GM21529 (cell line): ENCODE data around the gene SLC39A10.
A peak's percentile ranks its signal among the peaks of the same experiment; 100 is the strongest.

Experiments used
- ATAC-seq: cut with Tn5 transposase; IDR thresholded peaks from one replicate; pipeline ENCODE4 v1.9.1; 2021; ENCODE audit not compliant: unreplicated experiment

Gene SLC39A10, protein sequence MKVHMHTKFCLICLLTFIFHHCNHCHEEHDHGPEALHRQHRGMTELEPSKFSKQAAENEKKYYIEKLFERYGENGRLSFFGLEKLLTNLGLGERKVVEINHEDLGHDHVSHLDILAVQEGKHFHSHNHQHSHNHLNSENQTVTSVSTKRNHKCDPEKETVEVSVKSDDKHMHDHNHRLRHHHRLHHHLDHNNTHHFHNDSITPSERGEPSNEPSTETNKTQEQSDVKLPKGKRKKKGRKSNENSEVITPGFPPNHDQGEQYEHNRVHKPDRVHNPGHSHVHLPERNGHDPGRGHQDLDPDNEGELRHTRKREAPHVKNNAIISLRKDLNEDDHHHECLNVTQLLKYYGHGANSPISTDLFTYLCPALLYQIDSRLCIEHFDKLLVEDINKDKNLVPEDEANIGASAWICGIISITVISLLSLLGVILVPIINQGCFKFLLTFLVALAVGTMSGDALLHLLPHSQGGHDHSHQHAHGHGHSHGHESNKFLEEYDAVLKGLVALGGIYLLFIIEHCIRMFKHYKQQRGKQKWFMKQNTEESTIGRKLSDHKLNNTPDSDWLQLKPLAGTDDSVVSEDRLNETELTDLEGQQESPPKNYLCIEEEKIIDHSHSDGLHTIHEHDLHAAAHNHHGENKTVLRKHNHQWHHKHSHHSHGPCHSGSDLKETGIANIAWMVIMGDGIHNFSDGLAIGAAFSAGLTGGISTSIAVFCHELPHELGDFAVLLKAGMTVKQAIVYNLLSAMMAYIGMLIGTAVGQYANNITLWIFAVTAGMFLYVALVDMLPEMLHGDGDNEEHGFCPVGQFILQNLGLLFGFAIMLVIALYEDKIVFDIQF

DNA sequence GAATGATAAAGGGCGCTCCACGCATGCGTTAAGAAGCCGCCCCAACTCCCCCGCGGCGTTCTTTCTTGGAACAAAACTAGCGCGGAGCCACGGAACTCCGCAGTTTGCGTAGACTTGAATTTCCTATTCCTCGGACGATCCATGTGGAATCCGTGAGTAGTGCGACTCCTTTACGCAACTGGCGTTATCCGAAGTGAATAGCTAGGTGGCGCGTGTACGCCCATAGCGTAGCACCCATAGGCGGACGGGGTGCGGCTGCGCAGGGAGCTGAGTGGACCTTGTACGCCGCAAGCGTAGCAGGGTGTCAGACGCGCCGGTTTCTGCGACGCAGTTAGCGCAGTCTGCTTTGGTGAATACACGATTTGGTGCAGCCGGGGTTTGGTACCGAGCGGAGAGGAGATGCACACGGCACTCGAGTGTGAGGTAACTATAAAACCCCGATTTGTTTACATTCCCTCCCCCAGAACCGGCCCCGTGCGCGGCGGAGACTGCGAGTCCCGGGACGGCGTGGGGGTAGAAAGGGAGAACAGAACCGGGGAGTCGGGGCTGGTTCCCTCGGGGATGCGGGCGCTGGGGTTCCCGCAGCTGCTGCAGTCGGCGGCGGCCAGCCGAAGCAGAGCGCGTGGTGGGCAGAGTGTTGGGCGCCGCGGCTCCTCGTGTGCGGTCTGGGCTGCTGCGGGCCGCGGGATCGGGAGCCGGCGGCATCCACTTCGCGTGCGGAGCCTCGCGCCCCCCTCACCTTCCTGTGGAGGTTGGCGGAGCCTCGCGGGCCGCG is at the start of gene SLC39A10:
Gene SLC39A10 (plus strand): TSS at position 368 of the 775 bp plus-strand sequence. CDS start 22,817 bp downstream, outside the sequence.
- peak; percentile 71 for ATAC-seq

DNA sequence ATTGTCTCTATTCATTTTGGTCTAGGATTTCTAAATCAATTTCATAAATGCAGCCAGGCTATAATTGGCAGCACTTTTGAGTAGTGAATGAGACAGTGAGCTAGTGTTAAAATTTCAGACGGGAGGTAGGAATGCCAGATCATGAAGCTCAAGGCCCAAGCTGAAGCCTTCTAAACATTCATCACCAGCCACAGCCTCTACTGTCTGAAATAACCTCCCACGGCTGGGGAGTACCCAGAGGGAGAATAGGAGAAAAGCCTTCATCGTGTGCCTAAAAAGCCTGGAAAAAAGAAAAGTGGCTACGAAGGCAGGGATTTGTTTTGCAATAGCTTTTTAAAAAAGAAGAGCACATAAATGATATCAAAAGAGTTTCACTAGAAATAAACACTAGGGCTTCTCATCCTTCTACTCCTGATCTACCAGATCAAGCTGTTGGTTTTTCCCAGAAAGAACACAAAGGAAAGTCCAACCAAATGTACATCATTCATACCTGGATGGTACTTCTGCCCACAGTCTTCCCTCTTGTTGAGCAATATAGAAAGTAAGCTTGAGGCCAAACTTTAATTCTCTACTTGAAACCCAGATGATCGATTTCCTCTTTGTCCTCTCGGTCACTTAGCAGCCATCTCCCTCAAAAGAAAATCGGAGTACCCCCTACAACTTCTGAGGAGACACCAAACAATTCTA is 48.1 kb upstream of the SLC39A10 start:
- ATAC-seq: no peak

DNA sequence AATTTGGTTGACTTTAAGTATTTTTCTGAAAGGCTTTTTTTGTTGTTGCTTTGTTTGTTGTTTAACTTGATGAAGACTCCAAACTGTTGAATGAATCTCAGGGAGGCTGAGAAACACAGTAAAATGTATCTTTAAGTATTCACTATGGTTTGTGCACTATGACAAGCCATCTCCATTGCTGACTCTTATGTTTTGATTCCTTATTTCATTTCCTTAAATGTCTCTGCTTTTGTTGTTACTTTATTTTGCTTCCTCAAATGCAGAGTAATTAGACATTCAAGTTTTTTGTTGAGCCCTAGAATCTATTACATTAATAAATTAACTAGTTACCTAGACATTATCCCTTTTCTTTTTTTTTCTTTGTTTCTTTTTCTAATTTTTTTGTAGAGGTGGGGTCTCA is 46.3 kb upstream of the SLC39A10 start:
- ATAC-seq: no peak

DNA sequence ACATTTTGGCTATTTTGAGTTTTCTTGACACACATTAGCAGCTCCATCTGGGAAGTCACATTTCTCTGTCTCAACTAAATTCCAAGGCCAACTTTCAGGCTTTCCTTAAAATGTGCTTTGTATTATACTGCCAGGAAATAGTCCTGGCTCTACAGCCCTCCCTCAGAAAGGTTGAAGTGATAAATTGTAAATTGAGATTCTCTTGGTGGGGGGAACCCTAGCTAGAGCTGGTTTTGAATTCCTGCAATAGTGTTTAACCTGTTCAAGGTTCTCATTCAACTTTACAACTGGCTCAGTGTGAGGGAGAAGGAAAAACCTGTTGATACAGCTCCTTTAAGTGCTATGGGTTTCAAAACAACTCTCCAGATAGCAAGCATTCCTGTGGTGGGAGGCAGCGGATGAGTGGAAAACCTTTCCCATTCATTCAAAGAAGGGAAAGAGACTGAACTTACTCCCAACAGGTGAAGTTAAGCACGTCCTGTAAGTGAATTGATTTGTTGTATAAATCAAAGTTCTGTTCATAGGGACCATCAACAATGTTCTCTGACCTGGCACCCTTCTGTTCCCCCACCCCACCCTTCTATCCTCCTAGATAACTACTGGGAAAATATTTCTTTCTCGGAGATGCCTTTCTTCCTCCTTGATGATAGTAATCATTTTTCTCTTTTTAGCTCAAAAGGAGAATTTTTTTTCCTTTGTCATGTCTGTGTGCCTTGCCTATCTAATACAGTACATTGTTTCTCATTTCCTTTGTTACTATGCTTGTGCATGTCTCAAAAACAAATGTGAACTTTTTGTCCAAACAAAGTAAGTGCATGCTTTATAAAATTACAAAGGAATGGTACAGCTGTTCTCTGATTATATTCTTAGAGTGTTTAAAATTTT is 44.2 kb upstream of the SLC39A10 start:
- ATAC-seq: no peak

DNA sequence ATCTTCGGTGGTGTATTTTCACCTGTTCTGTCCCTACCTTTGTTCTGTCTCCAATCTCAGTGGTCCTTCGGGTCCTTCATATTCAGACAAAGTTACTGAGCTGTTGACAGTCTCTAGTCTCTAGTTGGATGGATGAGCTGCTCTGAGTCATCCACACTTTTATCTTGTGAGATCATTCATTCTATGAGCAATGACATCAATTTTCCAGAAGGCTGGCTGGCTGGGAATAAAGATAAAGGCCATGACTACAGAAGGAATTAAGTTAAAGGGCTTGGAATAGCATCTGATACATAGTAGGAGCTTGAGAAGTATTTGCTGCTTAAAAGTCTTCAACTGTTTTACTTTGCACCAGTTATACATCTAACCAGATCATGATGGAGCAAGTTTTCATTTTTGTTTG is 43.1 kb upstream of the SLC39A10 start:
- ATAC-seq: no peak

DNA sequence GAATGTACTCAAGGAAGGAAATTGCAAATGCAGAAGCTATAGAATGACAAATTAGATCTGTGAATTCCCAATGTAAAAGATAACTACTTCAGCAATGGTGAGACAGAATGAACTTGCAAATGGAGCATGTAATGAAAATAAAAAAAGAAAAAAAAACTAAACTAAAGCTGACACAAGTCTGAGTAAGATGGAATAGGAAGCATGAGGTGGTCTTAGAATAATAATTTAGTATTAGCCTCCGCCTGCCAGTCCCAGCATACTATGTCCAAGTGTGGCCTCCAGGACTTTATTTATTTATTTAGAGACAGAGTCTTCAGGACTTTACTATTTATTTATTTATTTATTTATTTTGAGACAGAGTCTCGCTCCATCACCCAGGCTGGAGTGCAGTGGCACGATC is 37.4 kb upstream of the SLC39A10 start:
- no peak for ATAC-seq

DNA sequence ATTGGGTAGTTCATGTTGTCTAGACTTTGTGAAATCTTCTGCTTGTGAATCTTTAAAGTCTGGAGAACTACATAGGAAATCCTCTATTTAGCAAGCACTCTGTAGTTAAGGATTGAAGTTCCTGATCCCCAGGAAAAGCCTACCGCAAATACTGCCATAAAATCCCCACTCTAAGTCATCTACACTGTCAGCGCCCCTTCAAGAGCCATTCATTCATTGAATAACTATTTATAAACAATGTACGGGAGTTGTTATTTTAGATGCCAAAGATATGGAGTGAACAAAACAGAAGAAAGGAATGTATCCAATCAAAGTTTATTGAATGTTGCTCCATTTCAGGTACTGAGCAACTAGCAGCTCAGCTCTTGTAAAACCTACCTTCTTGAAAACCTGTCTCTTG is 36.5 kb upstream of the SLC39A10 start:
- ATAC-seq: no peak

DNA sequence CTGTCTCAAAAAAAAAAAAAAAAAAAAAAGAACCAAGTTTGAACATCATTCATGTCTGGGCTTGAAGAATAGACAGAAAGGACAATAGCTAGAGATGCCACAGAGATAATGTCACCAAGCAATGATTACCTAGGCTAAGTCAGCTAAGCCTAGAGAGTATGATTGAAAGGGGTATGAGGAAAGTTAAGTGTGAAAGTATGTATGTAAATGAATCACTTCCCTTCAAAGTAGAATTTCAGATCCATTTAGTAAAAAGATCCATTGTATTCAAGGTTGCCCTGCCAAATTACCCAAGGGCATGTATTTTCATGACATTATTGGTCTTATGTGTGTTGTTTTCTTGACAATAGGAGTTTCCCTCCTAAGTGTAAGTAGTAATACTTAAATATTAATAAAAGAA is 34.1 kb upstream of the SLC39A10 start:
- peak; percentile 63 for ATAC-seq

DNA sequence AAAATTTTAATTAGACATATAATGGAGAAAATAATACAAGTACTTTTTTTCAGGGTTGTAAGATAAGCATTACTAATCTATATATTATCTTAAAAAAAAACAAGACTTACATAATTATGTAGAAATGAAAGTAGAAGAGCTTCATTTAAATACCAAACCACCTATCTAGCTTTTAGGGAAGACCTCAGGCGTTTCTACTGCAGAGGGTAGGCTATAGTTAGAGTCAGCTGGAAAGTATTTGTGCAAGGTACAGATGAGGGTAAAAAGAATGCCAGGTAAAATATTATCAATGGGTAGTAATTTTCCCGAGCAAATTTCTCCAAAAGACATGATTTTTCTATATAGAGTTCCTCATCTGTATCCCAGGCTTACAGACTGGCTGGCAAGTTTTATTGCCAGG is 30.5 kb upstream of the SLC39A10 start:
- ATAC-seq: no peak

DNA sequence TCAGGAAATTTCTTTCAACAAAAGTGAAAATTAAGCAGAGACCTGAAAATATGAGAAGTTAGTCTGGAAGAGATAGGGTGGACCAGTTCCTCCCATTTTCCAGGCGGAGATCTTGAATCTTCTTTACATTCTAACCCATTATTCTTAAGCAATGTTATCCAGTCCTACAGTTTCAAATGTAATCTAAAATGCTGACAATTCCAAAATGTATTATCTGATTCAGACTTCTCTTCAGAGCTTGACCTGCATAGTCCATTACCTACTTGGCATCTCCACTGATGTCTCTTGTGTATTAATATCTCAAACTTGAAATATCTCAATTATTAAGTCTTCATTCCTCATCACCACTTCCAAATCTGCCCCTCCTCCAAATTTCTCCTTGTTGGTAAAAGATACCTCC is 28.4 kb upstream of the SLC39A10 start:
- no peak for ATAC-seq

DNA sequence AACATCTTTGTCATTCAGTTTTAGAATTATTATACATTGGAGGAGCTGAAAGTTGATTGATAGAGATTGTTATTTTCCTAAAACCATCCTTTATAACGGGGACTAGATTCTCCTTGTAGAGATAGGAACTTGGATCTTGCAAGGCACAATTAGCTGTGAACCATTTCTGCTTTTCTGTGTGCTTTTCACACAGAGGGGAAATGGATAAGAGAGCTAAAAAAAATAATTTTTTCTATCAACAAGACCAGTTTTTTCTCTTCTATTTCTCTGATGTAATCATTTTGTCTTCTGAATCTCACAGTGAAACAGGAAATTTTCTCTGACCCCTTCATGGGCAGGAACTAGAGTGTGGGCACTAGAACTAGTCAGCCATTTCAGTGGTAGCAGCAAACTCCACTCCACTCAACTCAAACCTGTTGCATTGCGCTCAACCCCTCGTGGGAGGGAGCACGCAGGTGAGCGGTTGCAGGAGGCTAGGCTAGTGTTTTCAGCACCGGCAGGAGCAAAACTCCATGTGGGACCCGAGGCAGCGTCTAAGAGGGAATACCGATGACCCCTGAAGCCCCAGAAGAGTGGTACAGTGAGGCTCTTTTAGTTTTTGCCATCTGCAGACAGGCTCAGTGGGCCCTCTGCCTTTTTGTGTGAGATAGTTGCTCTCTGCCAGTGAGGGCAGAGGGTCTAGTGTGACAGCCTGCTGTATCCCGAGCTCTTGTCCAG is 24.0 kb upstream of the SLC39A10 start:
- no peak for ATAC-seq

DNA sequence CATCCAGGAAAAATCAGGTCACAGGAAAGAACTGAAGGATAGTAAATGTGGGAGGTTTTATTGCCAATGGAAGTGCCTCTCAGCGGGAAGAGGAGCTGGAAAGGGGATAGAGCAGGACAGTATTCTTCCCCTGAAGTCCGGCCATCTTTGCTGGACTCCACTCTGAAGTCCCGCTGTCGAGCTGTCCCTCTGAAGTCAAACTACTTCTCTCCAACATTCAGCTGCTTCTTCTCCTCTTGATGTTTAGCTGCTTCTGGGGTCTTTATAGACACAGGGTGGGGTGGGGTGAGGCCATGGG is 23.5 kb upstream of the SLC39A10 start:
- ATAC-seq: no peak

DNA sequence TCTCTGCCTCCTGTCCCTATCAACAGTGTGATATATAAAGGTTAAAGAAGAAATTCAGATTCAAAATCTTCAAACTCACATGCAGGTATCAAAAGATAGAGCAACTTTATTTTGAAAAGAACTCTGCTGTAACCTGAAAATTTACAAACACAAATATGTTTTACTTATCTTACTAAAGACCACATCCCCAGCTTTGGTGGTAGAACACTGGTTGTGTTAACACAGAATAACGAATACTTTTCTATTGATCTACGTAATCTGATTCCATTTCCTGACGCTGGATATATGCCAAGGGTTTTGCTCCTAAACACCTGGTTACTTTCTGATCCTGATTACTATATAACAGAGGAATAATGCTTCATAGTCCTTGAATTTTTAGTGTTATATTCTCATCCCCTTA is 23.1 kb upstream of the SLC39A10 start:
- no peak for ATAC-seq

DNA sequence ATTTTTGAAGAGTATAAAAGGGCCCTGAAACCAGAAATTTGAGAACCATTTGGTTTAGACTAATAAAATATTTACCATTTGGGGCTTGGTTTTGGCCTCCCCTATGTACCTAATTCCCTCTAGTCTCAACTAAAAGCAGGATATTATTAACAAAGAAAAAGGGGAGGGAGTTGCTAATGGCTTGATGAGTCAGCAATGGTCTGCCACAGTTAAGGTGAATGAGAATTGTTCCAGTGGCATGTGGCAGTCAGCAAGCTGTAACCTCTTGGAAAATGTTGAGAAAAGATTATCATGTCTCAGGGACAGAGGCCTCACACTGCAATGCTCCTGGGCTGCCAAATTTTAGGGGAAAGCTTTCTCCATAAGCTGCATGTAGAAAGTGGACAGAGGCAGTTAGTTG is 20.1 kb upstream of the SLC39A10 start:
- no peak for ATAC-seq

DNA sequence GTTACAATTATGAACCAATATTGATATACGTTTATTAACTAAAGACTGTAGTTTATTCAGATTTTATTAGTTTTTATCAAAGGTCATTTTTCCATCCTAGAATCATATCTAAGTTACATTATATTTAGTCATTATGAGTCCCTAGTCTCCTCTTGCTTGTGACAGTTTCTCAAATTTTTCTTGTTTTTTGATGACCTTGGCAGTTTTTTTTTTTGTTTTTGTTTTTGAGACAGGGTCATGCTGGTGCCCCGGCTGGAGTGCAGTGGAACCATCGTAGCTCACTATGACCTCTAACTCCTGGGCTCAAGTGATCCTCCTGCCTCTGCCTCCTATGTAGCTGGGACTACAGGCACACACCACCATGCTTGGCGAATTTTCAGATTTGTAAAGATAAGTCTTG is 18.3 kb upstream of the SLC39A10 start:
- no peak for ATAC-seq

DNA sequence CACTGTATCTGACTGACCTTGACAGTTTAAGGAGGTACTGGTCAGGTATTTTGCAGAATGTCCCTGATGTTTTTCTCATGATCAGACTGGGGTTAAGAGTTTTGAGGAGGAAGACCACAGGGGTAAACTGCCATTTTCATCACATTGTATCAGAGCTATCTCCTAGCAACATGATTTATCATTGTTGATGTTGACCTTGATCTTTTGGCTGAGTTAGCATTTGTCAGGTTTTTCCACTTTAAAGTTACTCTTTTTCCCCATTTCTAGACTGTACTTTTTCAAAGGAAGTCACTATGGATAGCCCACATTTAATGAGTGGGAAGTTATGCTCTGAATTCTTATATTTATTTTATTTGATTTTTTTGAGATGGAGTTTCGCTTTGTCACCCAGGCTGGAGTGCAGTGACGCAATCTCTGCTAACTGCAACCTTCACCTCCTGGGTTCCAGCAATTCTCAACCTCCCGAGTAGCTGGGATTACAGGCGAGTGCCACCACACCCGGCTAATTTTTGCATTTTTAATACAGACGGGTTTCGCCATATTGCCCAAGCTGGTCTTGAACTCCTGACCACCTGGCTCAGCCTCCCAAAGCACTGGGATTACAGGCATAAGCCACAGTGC is 17.7 kb upstream of the SLC39A10 start:
- ATAC-seq: no peak

DNA sequence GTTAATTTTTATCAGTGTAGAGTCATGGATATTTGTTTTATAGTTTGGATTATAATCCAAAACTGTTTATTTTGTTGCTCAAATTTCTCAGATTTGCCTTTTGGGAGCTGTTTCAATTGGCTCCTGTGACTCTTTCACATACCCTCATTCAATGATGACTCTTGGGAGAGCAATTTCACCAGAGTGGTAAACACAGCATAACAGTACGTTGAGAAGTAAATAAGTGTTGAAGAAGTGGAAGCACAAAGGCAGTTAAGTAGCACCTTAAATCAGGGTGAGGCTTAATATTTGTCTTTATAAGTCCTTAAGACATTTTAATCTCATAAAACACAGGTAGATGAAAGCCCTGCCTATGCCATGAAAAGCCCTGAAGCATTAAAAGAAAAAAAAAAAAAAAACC is 17.1 kb upstream of the SLC39A10 start:
- ATAC-seq: no peak

DNA sequence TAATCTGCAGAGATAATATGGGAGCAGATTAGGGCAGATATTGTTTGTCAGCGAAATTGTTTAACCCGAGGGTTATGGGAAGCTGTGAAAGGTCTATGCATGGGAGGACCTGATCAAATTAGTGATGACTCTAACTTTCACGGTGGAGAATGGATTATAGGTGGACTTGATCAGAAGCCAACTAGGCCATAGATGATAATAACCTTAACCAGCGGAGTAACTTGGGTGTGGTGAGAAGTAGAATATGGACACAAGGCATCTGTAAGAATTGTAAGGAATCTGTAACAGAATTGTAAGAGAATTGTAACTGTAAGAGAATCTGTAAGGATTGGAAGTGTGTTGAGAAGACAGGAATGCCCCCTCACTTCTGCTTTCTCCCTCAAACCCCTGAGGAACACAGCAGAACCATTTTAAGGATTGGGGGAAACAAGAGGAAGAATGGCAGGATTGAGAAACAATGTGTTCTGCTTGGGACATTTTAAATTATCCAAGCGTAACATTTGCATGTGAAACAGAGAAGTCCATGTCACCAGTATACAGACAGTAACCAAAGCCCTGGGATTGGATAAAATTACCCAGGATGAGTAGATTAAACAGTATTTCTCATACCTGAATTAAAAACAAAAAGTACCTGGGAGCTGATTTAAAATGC is 14.9 kb upstream of the SLC39A10 start:
- ATAC-seq: no peak

DNA sequence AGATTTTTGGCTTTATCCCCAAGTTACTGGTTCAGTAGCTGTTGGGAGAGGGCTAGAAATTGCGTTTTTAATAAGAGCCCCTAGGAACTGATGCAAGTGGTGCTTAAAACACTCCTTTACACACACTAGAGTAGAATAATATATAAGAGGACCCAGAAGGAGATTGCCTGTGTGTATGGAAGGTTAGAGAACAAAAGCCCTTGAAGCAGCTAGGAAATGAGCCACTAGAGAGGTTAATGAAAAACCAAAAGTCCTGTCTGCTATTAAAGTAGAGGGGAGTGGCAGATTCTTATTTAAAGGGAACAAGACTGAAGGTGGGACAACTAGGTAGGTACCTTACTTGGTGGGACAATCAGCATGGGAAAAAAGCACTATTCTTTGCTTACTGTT is 14.4 kb upstream of the SLC39A10 start:
- no peak for ATAC-seq
